Tibial artery (tissue), 4 donors: ENCODE measurements around the gene MED8.

Source experiments
- DNase-seq, 2 donors: peaks; one replicate each; pipeline ENCODE4 v3.0.0-alpha.2; 2019
- H3K27ac ChIP-seq, 2 donors: fragments of 200-600 bp; sonication (generic) in 1 of 2; 1 replicate in 1 of 2; 2 replicates in 1 of 2; pipeline ENCODE4 v1.5.1; 2018 to 2019; ENCODE audit warnings: mild to moderate bottlenecking in 1 of 2
- H3K27me3 ChIP-seq, 2 donors: fragments of 200-600 bp; sonication (generic) in 1 of 2; one replicate each; pipeline versions ENCODE4 v1.5.1 to v1.6.0; 2016 to 2019
- H3K36me3 ChIP-seq, 3 donors: fragments of 200-600 bp; sonication (generic) in 2 of 3; one replicate each; pipeline ENCODE4 v1.5.1; 2016 to 2019; ENCODE audit warnings: mild to moderate bottlenecking in 2 of 3
- H3K4me1 ChIP-seq, 4 donors: fragments of 200-600 bp; sonication (generic) in 2 of 4; 1 replicate in 3 of 4; 2 replicates in 1 of 4; pipeline ENCODE4 v1.5.1; 2016 to 2019
- H3K4me3 ChIP-seq, 2 donors: fragments of 200-600 bp; sonication (generic) in 1 of 2; 1 replicate in 1 of 2; 2 replicates in 1 of 2; pipeline ENCODE4 v1.5.1; 2018 to 2019; ENCODE audit warnings: mild to moderate bottlenecking in 2 of 2
- H3K9me3 ChIP-seq, 3 donors: fragments of 200-600 bp; sonication (generic) in 1 of 3; one replicate each; pipeline ENCODE4 v1.5.1; 2016 to 2019
- CTCF ChIP-seq, 2 experiments: fragments of 200-600 bp in 1 of 2; fragments of 450-650 bp in 1 of 2; IDR thresholded peaks; one replicate each; pipeline ENCODE4 v1.5.1; 2017 to 2019; ENCODE audit warnings: antibody characterized with exemption in 2 of 2, mild to moderate bottlenecking in 1 of 2, moderate library complexity in 1 of 2
- intact Hi-C: fragments of 100-400 bp; cut with DNase I; formaldehyde crosslinking; loops from one replicate; pipeline ENCODE4 v1.15.0; 2023; ENCODE audit warnings: low total_unique reads

Gene MED8

GRCh38 chr1:43389326-43390313 lies at the start of gene MED8, which contains the start of gene SZT2:
Gene MED8 (minus strand): TSS chr1:43389800. CDS start chr1:43389764, 36 bp downstream.
Gene SZT2 (plus strand): TSS chr1:43389899. CDS start chr1:43389969, 70 bp downstream.
- DNase-seq = peak; percentile 97 to 98
- no peak for TF ChIP-seq CTCF (IDR thresholded peaks at IDR 0.05)
- Histone ChIP-seq H3K27ac (peak within 1 kb of the TSS; percentile 87), H3K4me3 (peak within 1 kb of the TSS; percentile 76 to 78), H3K27me3 (no peaks in the 10 kb centered on the region), H3K36me3 (peaks cover 28 to 32% (median 31%) of the 10 kb centered on the region in 3 donors), H3K4me1 (peaks cover 0 to 33% (median 26%) of the 10 kb centered on the region in 4 donors), H3K9me3 (no peaks in the 10 kb centered on the region)
- intact Hi-C loops = loop anchor here (5.0 to 10.0 kb wide), 2 partner anchors 37 to 165 kb away; no protein-coding TSS in a partner anchor

- H3K4me3 ChIP-seq = no peak overlapping the region
- no peaks in the 10 kb centered on the region for H3K27me3 ChIP-seq
- DNase-seq = peak; percentile 19 to 60
- no peak for TF ChIP-seq CTCF (IDR thresholded peaks at IDR 0.05)
- intact Hi-C loops = no loop called here
- peaks cover 0 to 15% (median 8%) of the 10 kb centered on the region in 4 donors for H3K4me1 ChIP-seq
- no peak overlapping the region for H3K27ac ChIP-seq
- H3K9me3 ChIP-seq = no peaks in the 10 kb centered on the region
- H3K36me3 ChIP-seq = peaks cover 49 to 90% (median 53%) of the 10 kb centered on the region in 3 donors
These were observed 49.5 kb upstream of the MED8 start for GRCh38 chr1:43438953-43439581.

GRCh38 chr1:43438576-43438952 lies 49.0 kb upstream of the MED8 start:
- Histone ChIP-seq H3K4me3 (no peak overlapping the region), H3K4me1 (peaks cover 0 to 15% (median 8%) of the 10 kb centered on the region in 4 donors), H3K27me3 (no peaks in the 10 kb centered on the region), H3K36me3 (peaks cover 44 to 90% (median 53%) of the 10 kb centered on the region in 3 donors), H3K27ac (no peak overlapping the region), H3K9me3 (no peaks in the 10 kb centered on the region)
- intact Hi-C loops = no loop called here
- TF ChIP-seq CTCF (IDR thresholded peaks at IDR 0.05) = no peak
- DNase-seq = peak; percentile 13 to 59

- peaks cover 44 to 90% (median 53%) of the 10 kb centered on the region in 3 donors for H3K36me3 ChIP-seq
These were observed 48.4 kb upstream of the MED8 start for GRCh38 chr1:43438006-43438405.

More at GRCh38 chr1:43438006-43438405, 48.4 kb upstream of the MED8 start:
- no peak overlapping the region for H3K4me3 ChIP-seq
- no peak overlapping the region for H3K27ac ChIP-seq
- peaks cover 0 to 15% (median 8%) of the 10 kb centered on the region in 4 donors for H3K4me1 ChIP-seq
- peak in 1 of 2 donors; percentile 29 for DNase-seq
- intact Hi-C loops = no loop called here
- H3K9me3 ChIP-seq = no peaks in the 10 kb centered on the region
- no peaks in the 10 kb centered on the region for H3K27me3 ChIP-seq
- no peak for TF ChIP-seq CTCF (IDR thresholded peaks at IDR 0.05)
